ENCODE data around the gene NAA38. TPM values are rescaled to one million over a fixed set of nuclear protein-coding genes. Genes with fewer than 3 reads are reported as not detected.

Gene NAA38
- total RNA-seq, 1 donor: 29.7 TPM

DNA sequence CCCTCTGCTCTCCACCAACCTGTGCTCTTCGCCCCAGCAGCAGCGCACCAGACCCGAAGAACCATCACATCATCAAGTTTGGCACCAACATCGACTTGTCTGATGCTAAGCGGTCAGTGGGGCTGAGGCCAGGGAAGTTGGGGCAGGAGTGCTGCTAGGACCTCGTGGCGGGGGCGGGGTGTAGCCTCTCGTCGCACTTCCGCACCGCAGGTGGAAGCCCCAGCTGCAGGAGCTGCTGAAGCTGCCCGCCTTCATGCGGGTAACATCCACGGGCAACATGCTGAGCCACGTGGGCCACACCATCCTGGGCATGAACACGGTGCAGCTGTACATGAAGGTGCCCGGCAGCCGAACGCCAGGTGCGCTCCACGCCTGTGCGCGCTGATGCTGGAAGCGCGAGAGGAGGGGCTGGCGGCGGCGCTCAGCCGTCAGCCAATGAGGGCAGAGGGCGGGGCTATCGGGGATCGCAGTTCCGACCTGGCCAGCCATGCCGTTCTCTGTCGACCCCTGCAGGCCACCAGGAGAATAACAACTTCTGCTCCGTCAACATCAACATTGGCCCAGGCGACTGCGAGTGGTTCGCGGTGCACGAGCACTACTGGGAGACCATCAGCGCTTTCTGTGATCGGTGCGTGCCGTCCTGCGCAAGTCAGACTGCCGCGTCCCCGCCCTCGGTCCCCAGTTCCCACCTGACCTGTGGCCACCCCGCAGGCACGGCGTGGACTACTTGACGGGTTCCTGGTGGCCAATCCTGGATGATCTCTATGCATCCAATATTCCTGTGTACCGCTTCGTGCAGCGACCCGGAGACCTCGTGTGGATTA lies 5.7 kb downstream of the NAA38 start:
- DNase-seq (ENCODE audit: insufficient read length, low spot score, missing footprints): peak; percentile 99
- TF ChIP-seq, protein P1, sequence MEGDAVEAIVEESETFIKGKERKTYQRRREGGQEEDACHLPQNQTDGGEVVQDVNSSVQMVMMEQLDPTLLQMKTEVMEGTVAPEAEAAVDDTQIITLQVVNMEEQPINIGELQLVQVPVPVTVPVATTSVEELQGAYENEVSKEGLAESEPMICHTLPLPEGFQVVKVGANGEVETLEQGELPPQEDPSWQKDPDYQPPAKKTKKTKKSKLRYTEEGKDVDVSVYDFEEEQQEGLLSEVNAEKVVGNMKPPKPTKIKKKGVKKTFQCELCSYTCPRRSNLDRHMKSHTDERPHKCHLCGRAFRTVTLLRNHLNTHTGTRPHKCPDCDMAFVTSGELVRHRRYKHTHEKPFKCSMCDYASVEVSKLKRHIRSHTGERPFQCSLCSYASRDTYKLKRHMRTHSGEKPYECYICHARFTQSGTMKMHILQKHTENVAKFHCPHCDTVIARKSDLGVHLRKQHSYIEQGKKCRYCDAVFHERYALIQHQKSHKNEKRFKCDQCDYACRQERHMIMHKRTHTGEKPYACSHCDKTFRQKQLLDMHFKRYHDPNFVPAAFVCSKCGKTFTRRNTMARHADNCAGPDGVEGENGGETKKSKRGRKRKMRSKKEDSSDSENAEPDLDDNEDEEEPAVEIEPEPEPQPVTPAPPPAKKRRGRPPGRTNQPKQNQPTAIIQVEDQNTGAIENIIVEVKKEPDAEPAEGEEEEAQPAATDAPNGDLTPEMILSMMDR (IDR thresholded peaks at IDR 0.05; ENCODE audit: extremely low read depth, low read depth, low read length): peak; percentile 86
- no peaks in the 10 kb centered on the region for H3K9me3 ChIP-seq (ENCODE audit: low read depth, low read length)
- peak overlapping the region; percentile 33 for H2AFZ ChIP-seq (ENCODE audit: low read length)
- H3K4me1 ChIP-seq (ENCODE audit: insufficient read depth, low read length): peaks cover 17% of the 10 kb centered on the region
- peaks cover 11% of the 10 kb centered on the region for H3K79me2 ChIP-seq (ENCODE audit: insufficient read depth, low read length)
- no peak overlapping the region for H3K27ac ChIP-seq (ENCODE audit: low read depth, low read length)
- H4K20me1 ChIP-seq (ENCODE audit: insufficient read depth, low read length): peaks cover 31% of the 10 kb centered on the region
- H3K4me2 ChIP-seq (ENCODE audit: insufficient read depth, low read length): peak overlapping the region; percentile 33
- H3K4me3 ChIP-seq (ENCODE audit: insufficient read depth, low read length): no peak overlapping the region
- H3K27me3 ChIP-seq (ENCODE audit: insufficient read depth, low read length): no peaks in the 10 kb centered on the region
- H3K36me3 ChIP-seq (ENCODE audit: insufficient read depth, low read length): peaks cover 46% of the 10 kb centered on the region

DNA sequence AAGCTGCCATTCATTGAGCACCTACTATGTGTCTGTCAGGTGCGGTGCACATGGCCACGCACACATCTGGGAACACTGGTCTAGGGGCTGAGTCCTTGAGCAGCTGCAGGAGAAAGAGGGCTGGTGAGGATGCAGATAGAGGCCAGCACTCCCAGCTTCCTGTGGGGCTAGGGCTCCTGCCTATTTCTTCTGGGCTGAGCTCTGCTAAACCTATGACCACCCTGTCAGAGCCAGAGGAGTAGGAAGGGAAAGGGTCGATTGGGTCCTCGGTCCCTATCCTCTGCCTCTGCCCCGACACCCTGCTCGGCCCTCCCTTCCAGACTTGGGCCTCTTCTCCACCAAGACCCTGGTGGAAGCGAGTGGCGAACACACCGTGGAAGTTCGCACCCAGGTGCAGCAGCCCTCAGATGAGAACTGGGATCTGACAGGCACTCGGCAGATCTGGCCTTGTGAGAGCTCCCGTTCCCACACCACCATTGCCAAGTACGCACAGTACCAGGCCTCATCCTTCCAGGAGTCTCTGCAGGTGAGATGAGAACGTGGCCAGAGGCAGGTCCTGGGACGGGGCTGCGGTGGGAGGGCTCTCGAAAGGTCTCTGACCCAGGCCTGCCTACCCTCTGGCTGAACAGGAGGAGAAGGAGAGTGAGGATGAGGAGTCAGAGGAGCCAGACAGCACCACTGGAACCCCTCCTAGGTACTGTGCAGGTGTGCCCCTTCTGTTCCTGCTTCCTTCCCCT lies 6.5 kb downstream of the NAA38 start:
- no peak overlapping the region for H3K4me3 ChIP-seq (ENCODE audit: insufficient read depth, low read length)
- H3K4me2 ChIP-seq (ENCODE audit: insufficient read depth, low read length): no peak overlapping the region
- no peaks in the 10 kb centered on the region for H3K9me3 ChIP-seq (ENCODE audit: low read depth, low read length)
- no peak overlapping the region for H3K27ac ChIP-seq (ENCODE audit: low read depth, low read length)
- H3K79me2 ChIP-seq (ENCODE audit: insufficient read depth, low read length): peaks cover 18% of the 10 kb centered on the region
- peaks cover 9% of the 10 kb centered on the region for H3K4me1 ChIP-seq (ENCODE audit: insufficient read depth, low read length)
- no peak for DNase-seq (ENCODE audit: insufficient read length, low spot score, missing footprints)
- no peaks in the 10 kb centered on the region for H3K27me3 ChIP-seq (ENCODE audit: insufficient read depth, low read length)
- H4K20me1 ChIP-seq (ENCODE audit: insufficient read depth, low read length): peaks cover 27% of the 10 kb centered on the region
- TF ChIP-seq, protein P1 (IDR thresholded peaks at IDR 0.05; ENCODE audit: extremely low read depth, low read depth, low read length): no peak
- no peak overlapping the region for H2AFZ ChIP-seq (ENCODE audit: low read length)
- H3K36me3 ChIP-seq (ENCODE audit: insufficient read depth, low read length): peaks cover 46% of the 10 kb centered on the region

DNA sequence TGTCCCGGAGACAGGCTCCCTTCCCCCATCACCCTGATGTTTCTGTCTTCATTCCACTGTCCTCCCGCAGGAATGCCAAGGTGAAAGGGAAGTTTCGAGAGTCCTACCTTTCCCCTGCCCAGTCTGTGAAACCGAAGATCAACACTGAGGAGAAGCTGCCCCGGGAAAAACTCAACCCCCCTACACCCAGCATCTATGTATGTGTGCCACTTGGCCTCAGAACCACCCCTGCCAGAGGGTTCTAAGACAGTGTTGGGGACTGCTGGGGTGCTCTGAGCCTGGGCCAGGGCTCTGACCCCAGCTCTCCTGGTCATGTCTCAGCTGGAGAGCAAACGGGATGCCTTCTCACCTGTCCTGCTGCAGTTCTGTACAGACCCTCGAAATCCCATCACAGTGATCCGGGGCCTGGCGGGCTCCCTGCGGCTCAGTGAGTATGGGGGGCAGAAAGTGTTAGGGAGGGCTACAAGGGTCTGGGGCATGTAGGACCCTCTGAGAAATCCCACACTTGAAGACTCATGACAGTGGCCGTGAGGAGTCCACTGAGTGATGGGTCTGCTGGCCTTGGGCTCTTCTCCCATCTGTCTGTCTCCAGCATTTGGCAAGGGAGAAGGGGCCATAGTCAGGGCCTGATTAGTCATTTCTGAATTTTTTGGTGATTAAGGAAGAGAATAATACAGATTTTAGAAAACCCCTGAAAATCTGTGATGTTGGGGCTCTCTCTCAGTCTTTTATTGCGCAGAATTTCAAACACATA lies 7.4 kb downstream of the NAA38 start:
- Histone ChIP-seq H3K27ac (ENCODE audit: low read depth, low read length) (no peak overlapping the region), H2AFZ (ENCODE audit: low read length) (no peak overlapping the region), H3K27me3 (ENCODE audit: insufficient read depth, low read length) (no peaks in the 10 kb centered on the region), H3K4me1 (ENCODE audit: insufficient read depth, low read length) (peaks cover 8% of the 10 kb centered on the region), H3K4me3 (ENCODE audit: insufficient read depth, low read length) (no peak overlapping the region), H3K36me3 (ENCODE audit: insufficient read depth, low read length) (peaks cover 46% of the 10 kb centered on the region), H3K9me3 (ENCODE audit: low read depth, low read length) (no peaks in the 10 kb centered on the region), H3K4me2 (ENCODE audit: insufficient read depth, low read length) (no peak overlapping the region), H3K79me2 (ENCODE audit: insufficient read depth, low read length) (peaks cover 26% of the 10 kb centered on the region), H4K20me1 (ENCODE audit: insufficient read depth, low read length) (peaks cover 36% of the 10 kb centered on the region)
- TF ChIP-seq, protein P1 (IDR thresholded peaks at IDR 0.05; ENCODE audit: extremely low read depth, low read depth, low read length): no peak
- no peak for DNase-seq (ENCODE audit: insufficient read length, low spot score, missing footprints)
